OCI-LY1 (cell line): ENCODE results near the gene MFAP1.

Experiments used
- H2AFZ ChIP-seq: fragments of 200-600 bp; sonication (generic), shearing (Covaris generic); 2 replicates; pipeline ENCODE4 v1.6.0; 2014; ENCODE audit warnings: antibody characterized with exemption, mild to moderate bottlenecking, low read length
- H3F3A ChIP-seq: fragments of 200-600 bp; sonication (generic), shearing (Covaris generic); 2 replicates; pipeline ENCODE4 v1.6.0; 2014; ENCODE audit warnings: mild to moderate bottlenecking, antibody characterized with exemption, low read length, moderate library complexity; ENCODE audit not compliant: insufficient read depth
- H3K27ac ChIP-seq: fragments of 200-600 bp; sonication (generic); 2 replicates; pipeline ENCODE4 v1.5.1; 2014; ENCODE audit warnings: low read length, mixed run types, mild to moderate bottlenecking, low read depth; ENCODE audit not compliant: poor library complexity, severe bottlenecking
- H3K27me3 ChIP-seq: fragments of 200-600 bp; sonication (generic); 2 replicates; pipeline ENCODE4 v1.6.0; 2014; ENCODE audit warnings: antibody characterized with exemption, mild to moderate bottlenecking, low read length, moderate library complexity; ENCODE audit not compliant: insufficient read depth
- H3K36me3 ChIP-seq: fragments of 200-600 bp; sonication (generic); 2 replicates; pipeline ENCODE4 v1.6.1; 2014; ENCODE audit warnings: mild to moderate bottlenecking, antibody characterized with exemption, low read length, moderate library complexity, mixed read lengths; ENCODE audit not compliant: insufficient read depth
- H3K4me1 ChIP-seq: fragments of 200-600 bp; sonication (generic); 2 replicates; pipeline ENCODE4 v1.5.1; 2014; ENCODE audit warnings: mild to moderate bottlenecking, low read length, moderate library complexity; ENCODE audit not compliant: insufficient read depth, severe bottlenecking
- H3K4me2 ChIP-seq: fragments of 200-600 bp; sonication (generic), shearing (Covaris generic); 2 replicates; pipeline ENCODE4 v1.6.1; 2014; ENCODE audit warnings: low read length
- H3K4me3 ChIP-seq: fragments of 200-600 bp; sonication (generic); 2 replicates; pipeline ENCODE4 v1.5.1; 2014; ENCODE audit warnings: low read length, low read depth, mild to moderate bottlenecking, mixed read lengths; ENCODE audit not compliant: poor library complexity, severe bottlenecking
- H3K79me2 ChIP-seq: fragments of 200-600 bp; shearing (Covaris generic); 2 replicates; pipeline ENCODE4 v1.6.1; 2016; ENCODE audit warnings: mixed run types, low read length, mixed read lengths; ENCODE audit not compliant: insufficient read depth
- H3K9ac ChIP-seq: fragments of 200-600 bp; sonication (generic), shearing (Covaris generic); 2 replicates; pipeline ENCODE4 v1.6.1; 2014; ENCODE audit warnings: mild to moderate bottlenecking, low read length, mixed read lengths
- H3K9me2 ChIP-seq: fragments of 200-600 bp; sonication (generic), shearing (Covaris generic); 2 replicates; pipeline ENCODE4 v1.6.1; 2014; ENCODE audit warnings: low read depth, mild to moderate bottlenecking, low read length, mixed read lengths
- H3K9me3 ChIP-seq: fragments of 200-600 bp; shearing (Covaris generic); 2 replicates; pipeline ENCODE4 v1.6.1; 2014; ENCODE audit warnings: low read length, mixed read lengths
- H4K20me1 ChIP-seq: fragments of 200-600 bp; sonication (generic), shearing (Covaris generic); 2 replicates; pipeline ENCODE4 v1.6.0; 2016; ENCODE audit warnings: mild to moderate bottlenecking, low read length; ENCODE audit not compliant: insufficient read depth
- EZH2 ChIP-seq: fragments of 200-600 bp; sonication (generic), shearing (Covaris generic); IDR thresholded peaks from 2 replicates; pipeline ENCODE4 v1.8.0; 2017; ENCODE audit warnings: borderline replicate concordance, mixed run types, mild to moderate bottlenecking, antibody characterized with exemption, low read length, moderate library complexity, mixed read lengths
- TF ChIP-seq, protein P1 (sequence below): fragments of 200-600 bp; sonication (generic), shearing (Covaris generic); IDR thresholded peaks from 2 replicates; pipeline ENCODE4 v1.5.1; 2017; ENCODE audit warnings: mild to moderate bottlenecking, antibody characterized with exemption, low read length, moderate library complexity, mixed read lengths

MFAP1 gene

GRCh38 chr15:43800286-43801141 is 24.0 kb downstream of the MFAP1 start, which contains the start of gene HYPK:
Gene HYPK (plus strand): TSS chr15:43800599. CDS start chr15:43800623, 24 bp downstream.
- peak within 1 kb of the TSS; percentile 80 for H3K4me2 ChIP-seq
- peaks cover 16% of the 10 kb centered on the region for H3K79me2 ChIP-seq
- no peaks in the 10 kb centered on the region for H3K9me2 ChIP-seq
- peaks cover 66% of the 10 kb centered on the region for H3K4me1 ChIP-seq
- H3K4me3 ChIP-seq: peak within 1 kb of the TSS; percentile 95
- peak within 1 kb of the TSS; percentile 98 for H3K27ac ChIP-seq
- TF ChIP-seq, protein P1, sequence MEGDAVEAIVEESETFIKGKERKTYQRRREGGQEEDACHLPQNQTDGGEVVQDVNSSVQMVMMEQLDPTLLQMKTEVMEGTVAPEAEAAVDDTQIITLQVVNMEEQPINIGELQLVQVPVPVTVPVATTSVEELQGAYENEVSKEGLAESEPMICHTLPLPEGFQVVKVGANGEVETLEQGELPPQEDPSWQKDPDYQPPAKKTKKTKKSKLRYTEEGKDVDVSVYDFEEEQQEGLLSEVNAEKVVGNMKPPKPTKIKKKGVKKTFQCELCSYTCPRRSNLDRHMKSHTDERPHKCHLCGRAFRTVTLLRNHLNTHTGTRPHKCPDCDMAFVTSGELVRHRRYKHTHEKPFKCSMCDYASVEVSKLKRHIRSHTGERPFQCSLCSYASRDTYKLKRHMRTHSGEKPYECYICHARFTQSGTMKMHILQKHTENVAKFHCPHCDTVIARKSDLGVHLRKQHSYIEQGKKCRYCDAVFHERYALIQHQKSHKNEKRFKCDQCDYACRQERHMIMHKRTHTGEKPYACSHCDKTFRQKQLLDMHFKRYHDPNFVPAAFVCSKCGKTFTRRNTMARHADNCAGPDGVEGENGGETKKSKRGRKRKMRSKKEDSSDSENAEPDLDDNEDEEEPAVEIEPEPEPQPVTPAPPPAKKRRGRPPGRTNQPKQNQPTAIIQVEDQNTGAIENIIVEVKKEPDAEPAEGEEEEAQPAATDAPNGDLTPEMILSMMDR: no peak
- no peak for TF ChIP-seq EZH2
- peaks cover 16% of the 10 kb centered on the region for H3F3A ChIP-seq
- no peaks in the 10 kb centered on the region for H3K27me3 ChIP-seq
- H3K9me3 ChIP-seq: no peaks in the 10 kb centered on the region
- no peak within 1 kb of the TSS for H2AFZ ChIP-seq
- H3K9ac ChIP-seq: peak within 1 kb of the TSS; percentile 95
- no peaks in the 10 kb centered on the region for H4K20me1 ChIP-seq
- H3K36me3 ChIP-seq: peaks cover 61% of the 10 kb centered on the region

DNA sequence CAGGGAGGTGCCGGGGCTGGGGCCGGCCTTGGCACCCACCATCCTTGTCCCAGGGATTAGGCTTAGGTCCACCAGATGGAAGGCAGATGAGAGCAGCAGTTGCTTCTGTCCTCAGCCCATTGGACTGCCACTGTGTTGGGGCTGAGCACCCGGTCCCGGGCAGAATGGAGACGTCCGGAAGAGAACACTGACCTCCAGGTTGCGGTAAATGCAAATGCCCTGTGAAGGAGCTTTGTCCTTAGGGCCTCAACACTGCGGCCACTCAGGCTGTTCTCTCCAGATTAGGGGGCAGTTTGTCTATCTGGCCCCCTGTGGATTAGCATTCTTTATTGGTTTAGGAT is 24.6 kb downstream of the MFAP1 start, which contains the start of gene SERINC4:
SERINC4 (minus strand) TSS at position 276 of the 341 bp plus-strand sequence; CDS start at position 42, 234 bp downstream.
- peaks cover 61% of the 10 kb centered on the region for H3K36me3 ChIP-seq
- peak within 1 kb of the TSS; percentile 95 for H3K4me3 ChIP-seq
- peak within 1 kb of the TSS; percentile 95 for H3K9ac ChIP-seq
- H3K9me3 ChIP-seq: no peaks in the 10 kb centered on the region
- no peaks in the 10 kb centered on the region for H3K9me2 ChIP-seq
- peaks cover 72% of the 10 kb centered on the region for H3K4me1 ChIP-seq
- H3K4me2 ChIP-seq: peak within 1 kb of the TSS; percentile 80
- no peaks in the 10 kb centered on the region for H3K27me3 ChIP-seq
- peak within 1 kb of the TSS; percentile 98 for H3K27ac ChIP-seq
- no peak within 1 kb of the TSS for H2AFZ ChIP-seq
- H3K79me2 ChIP-seq: peaks cover 16% of the 10 kb centered on the region
- no peak for TF ChIP-seq EZH2
- TF ChIP-seq, protein P1: no peak
- H3F3A ChIP-seq: peaks cover 17% of the 10 kb centered on the region
- H4K20me1 ChIP-seq: no peaks in the 10 kb centered on the region

GRCh38 chr15:43799209-43799944 is 25.1 kb downstream of the MFAP1 start:
- Histone ChIP-seq H3K27ac (peak overlapping the region; percentile 98), H3K9me2 (no peaks in the 10 kb centered on the region), H3K4me3 (peak overlapping the region; percentile 95), H3K36me3 (peaks cover 61% of the 10 kb centered on the region), H3K4me1 (peaks cover 78% of the 10 kb centered on the region), H3K79me2 (peaks cover 16% of the 10 kb centered on the region), H3K9ac (peak overlapping the region; percentile 95), H3K4me2 (peak overlapping the region; percentile 80), H3K9me3 (no peaks in the 10 kb centered on the region), H3F3A (peaks cover 17% of the 10 kb centered on the region), H2AFZ (no peak overlapping the region), H4K20me1 (no peaks in the 10 kb centered on the region), H3K27me3 (no peaks in the 10 kb centered on the region)
- TF ChIP-seq, protein P1: peak; percentile 71
- TF ChIP-seq EZH2: no peak
